K562 (cell line): ENCODE results near the gene CMTM1. TPM values are rescaled to one million over a fixed set of nuclear protein-coding genes. Genes with fewer than 3 reads are reported as not detected.

Source experiments
- ATF1 ChIP-seq, 2 experiments: fragments of 450-650 bp in 1 of 2; IDR thresholded peaks; 2 replicates each; pipeline ENCODE4 v1.6.1; 2016; ENCODE audit warnings: missing compliant biosample characterization in 1 of 2, missing genetic modification characterization in 1 of 2
- ETS2 ChIP-seq: IDR thresholded peaks from 2 replicates; pipeline ENCODE4 v1.6.1; 2016; ENCODE audit warnings: borderline replicate concordance, missing genetic modification characterization, mild to moderate bottlenecking, moderate library complexity, missing compliant biosample characterization; ENCODE audit not compliant: poor library complexity, severe bottlenecking
- HCFC1 ChIP-seq: IDR thresholded peaks from 2 replicates; pipeline ENCODE4 v1.6.1; 2012; ENCODE audit warnings: low read depth, low read length, improper control_type of control experiment
- HSF4 ChIP-seq: fragments of 250-450 bp; sonication (Bioruptor Pico); IDR thresholded peaks from 2 replicates; pipeline ENCODE4 v2.1.2; 2022; ENCODE audit warnings: mild to moderate bottlenecking, moderate library complexity, borderline replicate concordance
- ILK ChIP-seq: fragments of 450-650 bp; IDR thresholded peaks from 2 replicates; pipeline ENCODE4 v1.6.1; 2016; ENCODE audit warnings: missing genetic modification characterization, low read depth, mild to moderate bottlenecking, missing compliant biosample characterization, moderate library complexity, borderline replicate concordance
- LARP7 ChIP-seq: fragments of 450-650 bp; IDR thresholded peaks from 2 replicates; pipeline ENCODE4 v1.6.1; 2016
- MEF2D ChIP-seq: conservative IDR thresholded peaks from 2 replicates; pipeline ENCODE4 v1.6.1; 2016; ENCODE audit warnings: low read depth, missing genetic modification characterization, missing compliant biosample characterization
- PRPF4 ChIP-seq: fragments of 200-400 bp; formaldehyde crosslinking; IDR thresholded peaks from one replicate; pipeline ENCODE4 v1.6.1; 2017; ENCODE audit warnings: low read length, low read depth, mild to moderate bottlenecking; ENCODE audit not compliant: insufficient read depth, poor library complexity, severe bottlenecking
- PYGO2 ChIP-seq: fragments of 450-650 bp; IDR thresholded peaks from 2 replicates; pipeline ENCODE4 v1.6.1; 2016; ENCODE audit warnings: mild to moderate bottlenecking, missing genetic modification characterization, moderate library complexity, missing compliant biosample characterization
- RCOR1 ChIP-seq, 2 experiments: IDR thresholded peaks; 2 replicates each; pipeline ENCODE4 v1.6.1; 2012; ENCODE audit warnings: low read depth in 2 of 2, low read length in 2 of 2, borderline replicate concordance in 1 of 2, improper control_type of control experiment in 1 of 2
- SFPQ ChIP-seq: fragments of 200-400 bp; formaldehyde crosslinking; IDR thresholded peaks from 2 replicates; pipeline ENCODE4 v1.6.1; 2017; ENCODE audit warnings: mild to moderate bottlenecking, low read depth, low read length, moderate library complexity
- SMAD3 ChIP-seq: fragments of 450-650 bp; formaldehyde crosslinking; conservative IDR thresholded peaks from 2 replicates; pipeline ENCODE4 v1.4.0; 2020; ENCODE audit warnings: mild to moderate bottlenecking
- STAT6 ChIP-seq: sonication (generic); formaldehyde crosslinking; IDR thresholded peaks from 2 replicates; pipeline ENCODE4 v1.8.1; 2023; ENCODE audit warnings: mild to moderate bottlenecking, missing genetic modification reagents
- TCF15 ChIP-seq: fragments of 250-450 bp; sonication (Bioruptor Pico); IDR thresholded peaks from 2 replicates; pipeline ENCODE4 v1.8.0; 2022; ENCODE audit warnings: moderate library complexity, mild to moderate bottlenecking, inconsistent platforms
- ZBTB9 ChIP-seq: fragments of 450-650 bp; formaldehyde crosslinking; IDR thresholded peaks from 2 replicates; pipeline ENCODE4 v1.4.0; 2020; ENCODE audit warnings: mild to moderate bottlenecking, moderate library complexity
- ZNF232 ChIP-seq: sonication (generic); formaldehyde crosslinking; IDR thresholded peaks from 2 replicates; pipeline ENCODE4 v1.8.0; 2022; ENCODE audit warnings: mild to moderate bottlenecking, missing genetic modification reagents
- ZNF263 ChIP-seq: sonication (generic); formaldehyde crosslinking; IDR thresholded peaks from 2 replicates; pipeline ENCODE4 v1.8.0; 2022; ENCODE audit warnings: mild to moderate bottlenecking, missing genetic modification reagents, borderline replicate concordance
- ZNF589 ChIP-seq: fragments of 200-800 bp; sonication (Bioruptor generic); IDR thresholded peaks from 2 replicates; pipeline ENCODE4 v1.6.1; 2016; ENCODE audit warnings: low read depth, missing genetic modification characterization, missing compliant biosample characterization
- ZNF668 ChIP-seq: fragments of 250-450 bp; sonication (Bioruptor Pico); IDR thresholded peaks from 2 replicates; pipeline ENCODE4 v1.8.0; 2022; ENCODE audit warnings: mild to moderate bottlenecking, inconsistent platforms
- ZNF778 ChIP-seq: fragments of 450-650 bp; formaldehyde crosslinking; IDR thresholded peaks from 2 replicates; pipeline ENCODE4 v1.4.0; 2020; ENCODE audit warnings: mild to moderate bottlenecking, moderate library complexity
- polyA plus RNA-seq, 8 experiments: library from polyadenylated mRNA; depleted of rRNA in 4 of 8; stranded (reverse) in 5 of 8; unstranded in 3 of 8; fragments of >200 nt; fragmentation: Nextera tagmentation in 2 of 8; fragmentation: Illumina TruSeq in 1 of 8; extraction: Ambion mirVana in 2 of 8; extraction: Trizol in 1 of 8; gene quantifications; 2 replicates each; pipeline versions ENCODE4 v1.2.1 to v1.2.3, GENCODE V29; 2011 to 2014; ENCODE audit warnings: inconsistent platforms in 1 of 8, missing spikeins in 1 of 8
- total RNA-seq, 7 experiments: library from RNA; depleted of rRNA in 6 of 7; stranded (reverse); fragments of >200 nt in 6 of 7; fragmentation: Illumina TruSeq in 2 of 7; extraction: Trizol in 2 of 7; gene quantifications; 2 replicates each; pipeline versions ENCODE4 v1.2.1 to v1.2.3, GENCODE V29; 2011 to 2021; ENCODE audit warnings: low replicate concordance in 1 of 7

CMTM1 gene
- total and polyA plus RNA-seq, 9 of the 15 experiments (the other 6 are each of a cell fraction or from before 2014, with no cell fraction given) = 0.25 to 2.6 (median 1.1) TPM; not detected in 2

GRCh38 chr16:66603537-66604375 is 37.5 kb downstream of the CMTM1 start (continued):
- TF ChIP-seq ZBTB9 (CRISPR knock-in tag) = peak; percentile 81; the same call in 1 of the 2 replicates
- no peak for TF ChIP-seq STAT6 (CRISPR knock-in tag)
- no peak for TF ChIP-seq ATF1 (CRISPR knock-in tag; IDR thresholded peaks at IDR 0.05)
- TF ChIP-seq ATF1 (tag; IDR thresholded peaks at IDR 0.05) = peak; percentile 38; the same call in 1 of the 2 replicates
- TF ChIP-seq LARP7 = peak; percentile 85; the same call in 1 of the 2 replicates
- TF ChIP-seq SFPQ = no peak
- TF ChIP-seq ILK = 0 out of 2 replicates have a peak, but pooled peaks have one; percentile 36
- no peak for TF ChIP-seq ZNF232
- TF ChIP-seq SMAD3 (CRISPR knock-in tag) = peak; percentile 87
- TF ChIP-seq PYGO2 (tag) = peak; percentile 65
- TF ChIP-seq TCF15 = peak; percentile 79; the same call in 1 of the 2 replicates
- TF ChIP-seq RCOR1 (IDR thresholded peaks at IDR 0.05; ENCODE audit: borderline replicate concordance in 1 of 2, low read depth in 2 of 2, low read length in 2 of 2) = no peak
- peak; percentile 88 for TF ChIP-seq ZNF668 (CRISPR knock-in tag)
- peak; percentile 78 for TF ChIP-seq ZNF589 (CRISPR knock-in tag)
- peak; percentile 42 for TF ChIP-seq ETS2 (tag)
- TF ChIP-seq MEF2D (tag) = 0 out of 2 replicates have a peak, but pooled peaks have one; percentile 69
- no peak for TF ChIP-seq HCFC1
- TF ChIP-seq ZNF263 (CRISPR knock-in tag) = peak; percentile 26; the same call in 1 of the 2 replicates
- TF ChIP-seq ZNF778 = 0 out of 2 replicates have a peak, but pooled peaks have one; percentile 22
- peak; percentile 13 for TF ChIP-seq PRPF4
- TF ChIP-seq HSF4 (CRISPR knock-in tag) = peak; percentile 51; the same call in 1 of the 2 replicates
